Lower lobe of right lung (tissue), 2 donors: Measurements from ENCODE around the gene DRG2. TPM values are rescaled to one million over a fixed set of nuclear protein-coding genes. Genes with fewer than 3 reads are reported as not detected.

Experiments used
- ATAC-seq, 2 donors: fragments of 200-7000 bp; cut with Tn5 transposase; one replicate each; pipeline ENCODE4 v1.9.1; 2020 to 2022; ENCODE audit warnings: mild to moderate bottlenecking in 2 of 2, moderate library complexity in 2 of 2
- DNase-seq: peaks from one replicate; pipeline ENCODE4 v3.0.0-alpha.2; 2020
- H3K27ac ChIP-seq: fragments of 200-600 bp; one replicate; pipeline ENCODE4 v1.8.0; 2022
- H3K27me3 ChIP-seq: fragments of 200-600 bp; one replicate; pipeline ENCODE4 v1.8.0; 2022; ENCODE audit warnings: low read depth
- H3K36me3 ChIP-seq: fragments of 200-600 bp; one replicate; pipeline ENCODE4 v1.8.0; 2022; ENCODE audit warnings: mild to moderate bottlenecking
- H3K4me1 ChIP-seq: fragments of 200-600 bp; one replicate; pipeline ENCODE4 v1.8.0; 2022
- H3K4me3 ChIP-seq: fragments of 200-600 bp; one replicate; pipeline ENCODE4 v1.8.0; 2022; ENCODE audit warnings: mild to moderate bottlenecking
- H3K9me3 ChIP-seq: fragments of 200-600 bp; one replicate; pipeline ENCODE4 v1.8.0; 2022
- intact Hi-C: fragments of 100-400 bp; cut with DNase I; formaldehyde crosslinking; loops from one replicate; pipeline ENCODE4 v1.11.0; 2022
- total RNA-seq: library from RNA; stranded (reverse); fragmentation: NEBNext Ultra II Directional; extraction: Animal tissue kit (Norgen Biotek cat#: 25700); gene quantifications from one replicate; pipeline ENCODE4 v1.2.1, GENCODE V29; 2021
- TF ChIP-seq, protein P1 (sequence below): fragments of 200-600 bp; IDR thresholded peaks from one replicate; pipeline ENCODE4 v1.8.0; 2022; ENCODE audit warnings: antibody characterized with exemption, mild to moderate bottlenecking
- donor health status: DM: no; HTN: yes; CAD: no; lungs with severe emphysema.

Gene DRG2
- total RNA-seq, 1 donor from 2014 or later, result 29.2 TPM

DNA sequence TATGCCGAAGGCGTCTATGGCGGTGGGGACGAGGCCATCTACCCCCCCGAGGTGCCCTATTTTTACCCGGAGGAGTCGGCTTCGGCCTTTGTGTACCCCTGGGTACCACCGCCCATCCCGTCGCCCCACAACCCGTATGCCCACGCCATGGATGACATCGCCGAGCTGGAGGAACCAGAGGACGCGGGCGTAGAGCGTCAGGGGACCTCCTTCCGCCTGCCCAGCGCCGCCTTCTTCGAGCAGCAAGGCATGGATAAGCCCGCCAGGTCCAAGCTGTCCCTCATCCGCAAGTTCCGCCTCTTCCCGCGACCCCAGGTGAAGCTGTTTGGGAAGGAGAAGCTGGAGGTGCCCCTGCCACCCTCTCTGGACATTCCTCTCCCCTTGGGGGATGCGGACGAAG is 32.2 kb downstream of the DRG2 start:
- intact Hi-C loops, result no loop called here
- Histone ChIP-seq H3K36me3 (no peaks in the 10 kb centered on the region), H3K27ac (no peak overlapping the region), H3K4me1 (no peaks in the 10 kb centered on the region), H3K27me3 (no peaks in the 10 kb centered on the region), H3K9me3 (no peaks in the 10 kb centered on the region), H3K4me3 (no peak overlapping the region)
- TF ChIP-seq, protein P1, sequence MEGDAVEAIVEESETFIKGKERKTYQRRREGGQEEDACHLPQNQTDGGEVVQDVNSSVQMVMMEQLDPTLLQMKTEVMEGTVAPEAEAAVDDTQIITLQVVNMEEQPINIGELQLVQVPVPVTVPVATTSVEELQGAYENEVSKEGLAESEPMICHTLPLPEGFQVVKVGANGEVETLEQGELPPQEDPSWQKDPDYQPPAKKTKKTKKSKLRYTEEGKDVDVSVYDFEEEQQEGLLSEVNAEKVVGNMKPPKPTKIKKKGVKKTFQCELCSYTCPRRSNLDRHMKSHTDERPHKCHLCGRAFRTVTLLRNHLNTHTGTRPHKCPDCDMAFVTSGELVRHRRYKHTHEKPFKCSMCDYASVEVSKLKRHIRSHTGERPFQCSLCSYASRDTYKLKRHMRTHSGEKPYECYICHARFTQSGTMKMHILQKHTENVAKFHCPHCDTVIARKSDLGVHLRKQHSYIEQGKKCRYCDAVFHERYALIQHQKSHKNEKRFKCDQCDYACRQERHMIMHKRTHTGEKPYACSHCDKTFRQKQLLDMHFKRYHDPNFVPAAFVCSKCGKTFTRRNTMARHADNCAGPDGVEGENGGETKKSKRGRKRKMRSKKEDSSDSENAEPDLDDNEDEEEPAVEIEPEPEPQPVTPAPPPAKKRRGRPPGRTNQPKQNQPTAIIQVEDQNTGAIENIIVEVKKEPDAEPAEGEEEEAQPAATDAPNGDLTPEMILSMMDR, result no peak
- ATAC-seq (no peak), DNase-seq (no peak)

DNA sequence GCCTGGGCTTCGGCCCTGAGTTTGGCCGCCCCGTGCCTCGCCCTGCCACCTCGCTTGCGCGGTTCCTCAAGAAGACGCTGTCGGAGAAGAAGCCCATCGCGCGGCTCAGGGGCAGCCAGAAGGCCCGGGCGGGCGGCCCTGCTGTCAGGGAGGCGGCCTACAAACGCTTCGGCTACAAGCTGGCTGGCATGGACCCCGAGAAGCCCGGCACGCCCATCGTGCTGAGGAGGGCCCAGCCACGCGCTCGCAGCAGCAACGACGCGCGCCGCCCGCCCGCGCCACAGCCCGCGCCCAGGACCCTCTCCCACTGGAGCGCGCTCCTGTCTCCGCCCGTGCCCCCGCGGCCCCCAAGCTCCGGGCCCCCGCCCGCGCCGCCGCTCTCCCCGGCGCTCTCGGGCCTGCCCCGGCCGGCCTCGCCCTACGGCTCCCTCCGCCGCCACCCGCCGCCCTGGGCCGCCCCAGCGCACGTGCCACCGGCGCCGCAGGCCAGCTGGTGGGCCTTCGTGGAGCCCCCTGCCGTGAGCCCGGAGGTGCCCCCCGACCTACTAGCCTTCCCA is 32.8 kb downstream of the DRG2 start:
- DNase-seq, result no peak

DNA sequence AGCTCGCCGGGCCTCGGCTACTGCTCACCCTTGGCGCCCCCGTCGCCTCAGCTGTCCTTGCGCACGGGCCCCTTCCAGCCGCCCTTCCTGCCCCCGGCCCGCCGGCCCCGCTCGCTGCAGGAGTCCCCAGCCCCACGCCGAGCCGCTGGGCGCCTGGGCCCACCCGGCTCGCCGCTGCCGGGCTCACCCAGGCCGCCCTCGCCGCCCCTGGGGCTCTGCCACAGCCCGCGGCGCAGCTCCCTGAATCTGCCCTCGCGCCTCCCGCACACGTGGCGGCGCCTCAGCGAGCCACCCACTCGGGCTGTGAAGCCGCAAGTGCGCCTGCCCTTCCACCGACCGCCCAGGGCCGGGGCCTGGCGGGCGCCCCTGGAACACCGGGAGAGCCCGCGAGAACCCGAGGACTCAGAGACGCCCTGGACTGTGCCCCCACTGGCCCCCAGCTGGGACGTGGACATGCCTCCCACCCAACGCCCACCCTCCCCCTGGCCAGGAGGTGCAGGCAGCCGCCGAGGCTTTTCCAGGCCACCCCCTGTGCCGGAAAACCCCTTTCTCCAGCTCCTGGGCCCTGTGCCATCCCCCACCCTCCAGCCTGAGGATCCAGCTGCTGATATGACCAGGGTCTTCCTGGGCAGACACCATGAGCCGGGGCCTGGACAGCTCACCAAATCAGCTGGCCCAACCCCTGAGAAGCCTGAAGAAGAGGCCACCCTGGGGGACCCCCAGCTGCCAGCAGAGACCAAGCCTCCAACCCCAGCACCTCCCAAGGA is 33.6 kb downstream of the DRG2 start:
- Histone ChIP-seq H3K9me3 (no peaks in the 10 kb centered on the region), H3K27ac (no peak overlapping the region), H3K27me3 (no peaks in the 10 kb centered on the region), H3K4me1 (no peaks in the 10 kb centered on the region), H3K36me3 (no peaks in the 10 kb centered on the region), H3K4me3 (no peak overlapping the region)
- ATAC-seq, result no peak
- intact Hi-C loops, result no loop called here
- DNase-seq, result no peak
- TF ChIP-seq, protein P1, result no peak

More for the DNA sequence above, 32.8 kb downstream of the DRG2 start:
- intact Hi-C loops, result no loop called here
- Histone ChIP-seq H3K36me3 (no peaks in the 10 kb centered on the region), H3K4me1 (no peaks in the 10 kb centered on the region), H3K4me3 (no peak overlapping the region), H3K27me3 (no peaks in the 10 kb centered on the region), H3K27ac (no peak overlapping the region), H3K9me3 (no peaks in the 10 kb centered on the region)
- TF ChIP-seq, protein P1, result no peak
- no peak for ATAC-seq

DNA sequence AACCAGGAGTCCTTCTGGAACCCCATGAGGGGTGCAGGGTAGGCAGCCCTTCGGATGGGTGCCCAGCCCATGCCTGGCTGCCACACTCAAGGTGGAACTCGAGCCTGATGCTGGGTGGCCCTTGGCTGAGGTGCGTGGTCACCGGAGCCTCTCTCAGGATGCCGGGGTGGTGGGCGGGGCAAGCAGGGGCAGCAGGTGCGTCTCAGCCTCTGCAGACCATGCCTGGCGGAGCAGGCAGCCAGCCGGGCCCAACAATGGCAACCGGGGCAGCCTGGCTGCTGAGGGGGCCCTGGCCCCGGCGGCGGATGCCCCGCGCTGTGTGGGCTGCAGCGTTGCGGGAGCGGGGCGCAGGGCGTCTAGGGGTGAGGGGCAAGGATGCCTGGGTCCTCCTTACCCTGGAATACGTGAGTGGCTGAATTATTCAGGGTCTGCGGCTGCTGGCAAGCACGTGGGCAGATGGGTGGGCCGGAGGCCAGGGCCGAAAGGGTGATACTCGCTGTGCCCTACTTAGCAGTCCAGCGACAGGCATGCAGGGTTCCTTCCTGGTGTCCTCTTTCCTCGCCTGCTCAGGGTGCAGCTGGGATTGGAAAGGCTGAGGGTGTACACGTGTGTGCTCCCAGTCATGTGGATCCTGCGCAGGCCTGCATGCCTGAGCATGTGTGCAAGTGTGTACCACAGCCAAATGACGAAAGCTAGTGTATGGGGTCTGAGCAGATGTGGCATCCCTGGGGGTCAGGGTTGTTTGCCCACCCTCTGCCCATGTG is 35.4 kb downstream of the DRG2 start:
- DNase-seq (no peak), ATAC-seq (no peak)
- H3K27ac ChIP-seq, result no peak overlapping the region
- H3K4me1 ChIP-seq, result no peaks in the 10 kb centered on the region
- no peaks in the 10 kb centered on the region for H3K9me3 ChIP-seq
- no peak overlapping the region for H3K4me3 ChIP-seq
- no peaks in the 10 kb centered on the region for H3K27me3 ChIP-seq
- TF ChIP-seq, protein P1, result no peak
- intact Hi-C loops, result no loop called here
- no peaks in the 10 kb centered on the region for H3K36me3 ChIP-seq

DNA sequence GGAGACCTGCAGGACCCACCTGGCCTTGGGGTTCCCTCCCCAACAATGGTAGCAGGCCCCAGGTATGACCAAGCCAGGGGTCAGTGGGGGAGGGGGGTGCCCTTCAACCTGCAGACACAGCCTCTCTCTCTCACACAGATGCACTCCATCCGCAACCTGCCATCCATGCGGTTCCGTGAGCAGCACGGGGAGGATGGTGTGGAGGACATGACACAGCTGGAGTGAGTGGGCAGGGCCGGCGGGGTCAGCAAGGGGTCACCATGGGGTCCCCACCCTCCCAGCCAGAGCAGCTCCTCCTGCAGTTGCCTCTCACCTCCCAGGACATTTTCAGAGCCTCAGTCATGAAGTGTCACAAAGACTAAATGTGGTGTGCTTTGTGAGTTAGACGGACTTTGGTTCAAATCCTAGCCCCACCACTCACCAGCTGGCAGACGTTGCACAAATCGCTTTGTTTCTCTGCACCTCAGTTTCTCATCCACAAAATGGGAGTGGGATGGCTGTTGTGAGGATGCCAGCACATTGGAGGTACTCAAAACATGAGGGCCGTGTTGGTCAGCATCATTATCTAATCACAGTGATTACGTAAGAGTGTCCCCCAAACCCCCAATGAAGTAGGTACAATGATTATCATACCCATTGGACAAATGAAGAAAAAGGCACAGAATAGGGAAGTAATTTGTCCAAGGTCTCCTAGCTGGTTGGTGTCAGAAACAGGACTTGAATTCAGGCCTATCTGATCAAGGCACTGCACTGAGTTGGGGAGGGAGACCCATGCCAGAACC is 36.8 kb downstream of the DRG2 start:
- H3K9me3 ChIP-seq, result no peaks in the 10 kb centered on the region
- H3K4me1 ChIP-seq, result no peaks in the 10 kb centered on the region
- no peaks in the 10 kb centered on the region for H3K36me3 ChIP-seq
- DNase-seq, result no peak
- ATAC-seq, result no peak
- H3K27ac ChIP-seq, result no peak overlapping the region
- H3K27me3 ChIP-seq, result no peaks in the 10 kb centered on the region
- intact Hi-C loops, result no loop called here
- H3K4me3 ChIP-seq, result no peak overlapping the region
- TF ChIP-seq, protein P1, result no peak
